ENCODE measurements around the gene USB1. TPM values are rescaled to one million over a fixed set of nuclear protein-coding genes. Genes with fewer than 3 reads are reported as not detected.

The USB1 gene
- polyA plus RNA-seq, 2 of the 4 experiments (the other 2 are of a cell fraction): 88.8 to 143 TPM

GRCh38 chr16:57957673-57958392 lies 43.4 kb upstream of the USB1 start:
- DNase-seq (ENCODE audit: low read depth in 1 of 2, low spot score in 1 of 2) (no peak), ATAC-seq (no peak), FAIRE-seq (no peak)
- no peaks in the 10 kb centered on the region for H3K9me3 ChIP-seq
- no peak overlapping the region for H3K4me2 ChIP-seq
- no peak overlapping the region for H3K27ac ChIP-seq
- TF ChIP-seq TFCP2L1 (CRISPR knock-in tag; IDR thresholded peaks at IDR 0.05): no peak
- TF ChIP-seq TP53 (CRISPR knock-in tag; IDR thresholded peaks at IDR 0.05): no peak
- TF ChIP-seq MAFK (IDR thresholded peaks at IDR 0.05; ENCODE audit: partially characterized antibody): no peak
- no peak for TF ChIP-seq CHD2 (IDR thresholded peaks at IDR 0.05; ENCODE audit: low read length, partially characterized antibody)
- TF ChIP-seq NPAS2 (CRISPR knock-in tag; IDR thresholded peaks at IDR 0.05; ENCODE audit: borderline replicate concordance): no peak
- no peak for TF ChIP-seq EHF (CRISPR knock-in tag; IDR thresholded peaks at IDR 0.05)
- TF ChIP-seq HOXB5 (CRISPR knock-in tag; IDR thresholded peaks at IDR 0.05): no peak
- TF ChIP-seq FOXS1 (CRISPR knock-in tag; IDR thresholded peaks at IDR 0.05): no peak
- TF ChIP-seq FOSL2 (IDR thresholded peaks at IDR 0.05): no peak
- no peak for TF ChIP-seq FOSL2 (CRISPR knock-in tag; IDR thresholded peaks at IDR 0.05)
- TF ChIP-seq SMC3 (IDR thresholded peaks at IDR 0.05): no peak
- TF ChIP-seq RAD21 (conservative IDR thresholded peaks at IDR 0.05 in 1 of 2, IDR thresholded peaks at IDR 0.05 in 1 of 2): no peak
- POLR2A ChIA-PET: no interaction called here
- 0 out of 3 replicates have a peak, but pooled peaks cover 3% of the 10 kb centered on the region for H3K4me1 ChIP-seq
- CTCF ChIA-PET: interaction anchor here (0.6 to 3.2 kb wide), 8 partner anchors 13 to 201 kb away, joined by 3 to 16 read pairs (median 3); partner anchors contain the start of gene USB1
- H3K4me3 ChIP-seq: no peak overlapping the region
- WGBS (ENCODE audit: missing lambda C conversion rate): 73% methylated on average over 8 of the region's 8 CpGs

GRCh38 chr16:57958544-57958943 lies 42.7 kb upstream of the USB1 start:
- FAIRE-seq: no peak
- Histone ChIP-seq H3K27ac (no peak overlapping the region), H3K4me2 (no peak overlapping the region), H3K4me1 (0 out of 3 replicates have a peak, but pooled peaks cover 3% of the 10 kb centered on the region), H3K4me3 (no peak overlapping the region), H3K9me3 (no peaks in the 10 kb centered on the region)
- POLR2A ChIA-PET: no interaction called here
- ATAC-seq: no peak
- 85% methylated on average over 6 of the region's 6 CpGs for WGBS (ENCODE audit: missing lambda C conversion rate)
- CTCF ChIA-PET: interaction anchor here (0.6 to 3.2 kb wide), 4 partner anchors 14 to 59 kb away, joined by 3 to 16 read pairs (median 4); partner anchors contain the start of gene USB1
- no peak for DNase-seq (ENCODE audit: low read depth in 1 of 2, low spot score in 1 of 2)
- TF ChIP-seq JUNB (IDR thresholded peaks at IDR 0.05) (no peak), POLR2AphosphoS2 (conservative IDR thresholded peaks at IDR 0.05; ENCODE audit: low read length) (no peak), FOSL2 (IDR thresholded peaks at IDR 0.05) (no peak), FOSL2 (CRISPR knock-in tag; IDR thresholded peaks at IDR 0.05) (no peak), HDAC2 (IDR thresholded peaks at IDR 0.05) (no peak), ZSCAN20 (CRISPR knock-in tag; IDR thresholded peaks at IDR 0.05) (no peak), HMGXB4 (CRISPR knock-in tag; IDR thresholded peaks at IDR 0.05; ENCODE audit: borderline replicate concordance) (no peak), NPAS2 (CRISPR knock-in tag; IDR thresholded peaks at IDR 0.05; ENCODE audit: borderline replicate concordance) (no peak), RCOR1 (IDR thresholded peaks at IDR 0.05; ENCODE audit: low read depth, low read length) (no peak), ESRRA (IDR thresholded peaks at IDR 0.05; ENCODE audit: borderline replicate concordance, low read length) (no peak), RFX5 (IDR thresholded peaks at IDR 0.05) (no peak), POLR2A (IDR thresholded peaks at IDR 0.05; ENCODE audit: low read length) (no peak), PBX3 (IDR thresholded peaks at IDR 0.05) (no peak), RNF2 (IDR thresholded peaks at IDR 0.05; ENCODE audit: borderline replicate concordance, low read depth) (no peak), MAX (IDR thresholded peaks at IDR 0.05) (no peak), ZC3H11A (IDR thresholded peaks at IDR 0.05) (no peak), KDM1A (IDR thresholded peaks at IDR 0.05; ENCODE audit: low read depth) (no peak), FOXS1 (CRISPR knock-in tag; IDR thresholded peaks at IDR 0.05) (no peak), BCL3 (IDR thresholded peaks at IDR 0.05) (no peak), SREBF2 (IDR thresholded peaks at IDR 0.05) (no peak)
